Daoy (cell line): Measurements from ENCODE around the gene CENPP. TPM values are rescaled to one million over a fixed set of nuclear protein-coding genes. Genes with fewer than 3 reads are reported as not detected.
"Not testable (repeated sequence)": the region's sequence is repeated elsewhere in the genome, so short reads cannot be mapped to it uniquely, and the experiment has no call there.

Experiments used
- DNase-seq: peaks from one replicate; pipeline ENCODE4 v3.0.0-alpha.2; 2015; ENCODE audit warnings: low read depth
- total RNA-seq: library from RNA; depleted of rRNA; stranded (reverse); fragments of >200 nt; shearing (Covaris generic); gene quantifications from 2 replicates; pipeline ENCODE4 v1.2.3, GENCODE V29; 2014

CENPP gene
- total RNA-seq, 1 experiment from 2014 or later = 7.6 TPM

GRCh38 chr9:92595075-92595474 lies 269.3 kb downstream of the CENPP start:
- DNase-seq = not testable (repeated sequence)

- DNase-seq = no peak
Measured at GRCh38 chr9:92595930-92596329, 270.2 kb downstream of the CENPP start.

GRCh38 chr9:92598382-92598781 lies 272.6 kb downstream of the CENPP start:
- DNase-seq = no peak

GRCh38 chr9:92599938-92600461 lies 274.2 kb downstream of the CENPP start:
- DNase-seq = no peak

- no peak for DNase-seq
Measured at GRCh38 chr9:92600462-92601261, 274.9 kb downstream of the CENPP start.

- DNase-seq = no peak
Measured at GRCh38 chr9:92601451-92601850, 275.7 kb downstream of the CENPP start.

GRCh38 chr9:92602413-92602812 lies 276.7 kb downstream of the CENPP start:
- no peak for DNase-seq

- DNase-seq = no peak
Measured at GRCh38 chr9:92603100-92603499, 277.3 kb downstream of the CENPP start.

- no peak for DNase-seq
Measured at GRCh38 chr9:92603990-92604389, 278.2 kb downstream of the CENPP start.

GRCh38 chr9:92605224-92605623 lies 279.5 kb downstream of the CENPP start:
- DNase-seq = no peak

- peak; percentile 22 for DNase-seq
Measured at GRCh38 chr9:92607088-92607487, 281.3 kb downstream of the CENPP start.

GRCh38 chr9:92607773-92608172 lies 282.0 kb downstream of the CENPP start:
- peak; percentile 83 for DNase-seq

- no peak for DNase-seq
Measured at GRCh38 chr9:92608241-92608908, 282.6 kb downstream of the CENPP start.

GRCh38 chr9:92608909-92609445 lies 283.2 kb downstream of the CENPP start:
- DNase-seq = no peak

- DNase-seq = no peak
Measured at GRCh38 chr9:92610470-92611420, 285.0 kb downstream of the CENPP start.

- no peak for DNase-seq
Measured at GRCh38 chr9:92611621-92612285, 286.0 kb downstream of the CENPP start.

- DNase-seq = no peak
Measured at GRCh38 chr9:92612292-92612691, 286.5 kb downstream of the CENPP start.

- DNase-seq = no peak
Measured at GRCh38 chr9:92612816-92613215, 287.1 kb downstream of the CENPP start.

- DNase-seq = no peak
Measured at GRCh38 chr9:92613268-92614122, 287.7 kb downstream of the CENPP start.

GRCh38 chr9:92614123-92614510 lies 288.4 kb downstream of the CENPP start:
- DNase-seq = no peak
